ENCODE data around the gene SMAD2. TPM values are rescaled to one million over a fixed set of nuclear protein-coding genes. Genes with fewer than 3 reads are reported as not detected.

The SMAD2 gene
- total RNA-seq, 4 donors from 2014 or later, result 54.5 to 105 (median 83.6) TPM

GRCh38 chr18:47911877-47912276 lies 18.6 kb downstream of the SMAD2 start:
- WGBS, 2 donors, result 68% methylated on average over 4 of the region's 4 CpGs
- intact Hi-C loops (cut with DNase I; ENCODE audit: low total_unique reads), result no loop called here
- no peak for DNase-seq (ENCODE audit: low spot score in 2 of 2)
- TF ChIP-seq POLR2A (IDR thresholded peaks at IDR 0.05) (no peak), CTCF (IDR thresholded peaks at IDR 0.05) (no peak)
- no peak overlapping the region for H3K4me3 ChIP-seq (ENCODE audit: low read depth, poor library complexity, severe bottlenecking)

DNA sequence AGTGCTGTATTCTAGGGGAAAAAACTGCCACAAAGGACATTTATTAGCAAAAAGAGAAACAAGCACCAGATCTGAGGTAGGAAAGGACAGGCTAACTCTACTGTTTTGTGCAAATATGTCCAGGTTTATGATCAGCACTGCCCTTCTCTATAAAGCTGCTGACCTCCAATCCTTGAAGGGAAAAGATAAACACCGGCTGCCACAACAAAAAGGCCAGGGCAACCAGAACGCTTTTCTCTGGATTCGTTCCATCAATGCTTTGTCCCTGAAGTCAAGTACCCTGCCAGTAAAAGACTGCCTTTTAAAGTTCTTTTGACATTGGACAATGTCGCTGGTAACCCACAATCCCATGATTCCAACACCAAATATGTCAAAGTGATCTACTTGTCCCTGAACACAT lies 21.0 kb downstream of the SMAD2 start:
- no peak for TF ChIP-seq POLR2A (IDR thresholded peaks at IDR 0.05)
- TF ChIP-seq CTCF (IDR thresholded peaks at IDR 0.05), result no peak
- H3K4me3 ChIP-seq (ENCODE audit: low read depth, poor library complexity, severe bottlenecking), result no peak overlapping the region
- DNase-seq (ENCODE audit: low spot score in 2 of 2), result no peak
- WGBS, 2 donors, result 90 to 92% methylated on average over 4 of the region's 4 CpGs
- intact Hi-C loops (cut with DNase I; ENCODE audit: low total_unique reads), result no loop called here

DNA sequence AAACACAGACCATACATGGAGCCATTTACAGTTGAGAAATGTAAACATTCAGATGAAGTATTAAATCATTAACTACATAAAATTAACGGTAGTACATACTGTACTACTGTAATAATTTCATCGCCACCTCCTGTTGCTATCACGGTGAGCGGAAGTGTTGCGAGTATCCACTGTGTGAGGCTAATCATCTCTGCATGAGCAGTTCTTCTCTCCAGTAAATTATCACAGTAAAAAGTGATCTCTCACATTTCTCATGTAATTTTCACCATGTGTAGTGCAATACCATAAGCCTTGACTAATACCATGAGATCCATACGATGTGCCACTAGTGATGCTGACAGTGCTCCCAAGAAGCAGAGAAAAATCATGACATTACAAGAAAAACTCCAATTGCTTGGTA lies 21.9 kb downstream of the SMAD2 start:
- no peak overlapping the region for H3K4me3 ChIP-seq (ENCODE audit: low read depth, poor library complexity, severe bottlenecking)
- no peak for DNase-seq (ENCODE audit: low spot score in 2 of 2)
- no peak for TF ChIP-seq POLR2A (IDR thresholded peaks at IDR 0.05)
- no peak for TF ChIP-seq CTCF (IDR thresholded peaks at IDR 0.05)
- intact Hi-C loops (cut with DNase I; ENCODE audit: low total_unique reads), result no loop called here
- WGBS, 2 donors, result 90 to 91% methylated on average over 6 of the region's 6 CpGs

GRCh38 chr18:47906408-47906807 lies 24.1 kb downstream of the SMAD2 start:
- TF ChIP-seq CTCF (IDR thresholded peaks at IDR 0.05), result no peak
- no peak for TF ChIP-seq POLR2A (IDR thresholded peaks at IDR 0.05)
- WGBS, 2 donors, result 95 to 98% methylated on average over 3 of the region's 3 CpGs
- intact Hi-C loops (cut with DNase I; ENCODE audit: low total_unique reads), result no loop called here
- DNase-seq (ENCODE audit: low spot score in 2 of 2), result no peak
- no peak overlapping the region for H3K4me3 ChIP-seq (ENCODE audit: low read depth, poor library complexity, severe bottlenecking)

DNA sequence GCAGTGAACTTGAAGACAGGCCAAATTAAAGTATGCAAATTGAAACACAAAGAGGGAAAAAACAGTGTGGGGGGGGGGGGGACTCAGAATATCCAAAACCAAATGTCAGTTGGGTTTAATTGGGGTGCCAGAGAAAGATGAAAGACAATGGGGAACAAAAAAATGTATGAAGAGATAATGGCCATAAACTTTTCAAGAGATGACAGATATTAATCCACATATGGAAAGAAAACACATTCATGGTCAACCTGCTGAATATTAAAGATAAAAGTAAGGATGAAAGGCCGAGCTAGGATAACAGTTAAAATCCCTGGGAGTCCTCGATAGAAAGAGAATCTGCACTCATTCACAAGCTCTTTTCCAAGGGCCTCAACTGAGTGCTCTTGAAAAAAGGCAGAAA lies 26.6 kb downstream of the SMAD2 start:
- WGBS, 2 donors, result 86 to 96% methylated on average over 2 of the region's 2 CpGs
- intact Hi-C loops (cut with DNase I; ENCODE audit: low total_unique reads), result no loop called here
- H3K4me3 ChIP-seq (ENCODE audit: low read depth, poor library complexity, severe bottlenecking), result no peak overlapping the region
- TF ChIP-seq POLR2A (IDR thresholded peaks at IDR 0.05) (no peak), CTCF (IDR thresholded peaks at IDR 0.05) (no peak)
- DNase-seq (ENCODE audit: low spot score in 2 of 2), result no peak

DNA sequence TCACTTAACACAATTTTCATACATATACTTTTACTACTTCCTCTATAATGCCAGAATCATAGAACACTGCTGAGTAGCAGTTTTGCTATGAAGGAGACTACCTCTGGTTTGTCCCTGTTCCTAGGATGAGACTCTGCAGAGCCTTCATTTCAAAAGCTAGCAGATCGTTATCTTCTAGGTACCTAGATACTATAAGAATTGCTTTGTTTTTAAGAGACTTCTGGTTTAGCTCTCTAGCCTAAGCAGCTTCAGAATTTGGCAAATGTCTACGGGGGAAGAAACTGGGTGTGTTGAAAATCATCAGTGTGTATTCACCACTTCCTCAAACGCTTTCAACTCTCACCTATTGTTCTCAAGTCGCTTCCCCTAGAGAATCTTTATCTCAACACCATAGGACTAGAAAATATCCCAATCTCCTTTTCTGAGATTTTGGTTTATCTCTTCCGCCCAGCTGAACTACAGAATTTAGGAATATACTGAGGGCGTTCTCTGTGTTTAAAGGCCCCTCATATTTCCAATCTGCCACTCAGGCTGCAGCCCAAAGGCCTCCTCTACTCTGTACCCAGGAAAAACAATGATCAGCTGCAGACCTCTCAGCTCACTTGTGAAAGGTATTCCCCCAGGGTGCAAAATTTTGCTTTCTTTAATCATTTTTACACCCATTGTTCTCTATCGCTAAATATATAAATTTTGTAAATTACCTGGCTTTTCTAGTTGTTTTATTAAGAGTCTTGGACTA lies 28.7 kb downstream of the SMAD2 start:
- no peak for TF ChIP-seq POLR2A (IDR thresholded peaks at IDR 0.05)
- TF ChIP-seq CTCF (IDR thresholded peaks at IDR 0.05), result no peak
- intact Hi-C loops (cut with DNase I; ENCODE audit: low total_unique reads), result no loop called here
- no peak for DNase-seq (ENCODE audit: low spot score in 2 of 2)
- WGBS, 2 donors, result 76 to 77% methylated on average over 7 of the region's 7 CpGs
- no peak overlapping the region for H3K4me3 ChIP-seq (ENCODE audit: low read depth, poor library complexity, severe bottlenecking)

Data from lower leg skin (tissue), 4 donors.